Measurements from ENCODE around the gene INPP5D. TPM values are rescaled to one million over a fixed set of nuclear protein-coding genes. Genes with fewer than 3 reads are reported as not detected.

Gene INPP5D
- total RNA-seq, 4 donors from 2014 or later, result 8.0 to 12.5 (median 11.9) TPM

GRCh38 chr2:233217892-233218377 lies 157.8 kb downstream of the INPP5D start:
- Histone ChIP-seq H3K9me3 (no peaks in the 10 kb centered on the region), H3K4me1 (no peaks in the 10 kb centered on the region), H3K27ac (replicated peaks in 1 of 4) (no peak overlapping the region), H3K4me3 (no peak overlapping the region), H3K27me3 (no peaks in the 10 kb centered on the region), H3K36me3 (no peaks in the 10 kb centered on the region)
- no peak for TF ChIP-seq EP300 (IDR thresholded peaks at IDR 0.05)
- intact Hi-C loops (cut with DNase I), result no loop called here
- 80% methylated on average over 8 of the region's 8 CpGs for whole genome bisulfite sequencing
- DNase-seq (ENCODE audit: extremely low spot score), result no peak

DNA sequence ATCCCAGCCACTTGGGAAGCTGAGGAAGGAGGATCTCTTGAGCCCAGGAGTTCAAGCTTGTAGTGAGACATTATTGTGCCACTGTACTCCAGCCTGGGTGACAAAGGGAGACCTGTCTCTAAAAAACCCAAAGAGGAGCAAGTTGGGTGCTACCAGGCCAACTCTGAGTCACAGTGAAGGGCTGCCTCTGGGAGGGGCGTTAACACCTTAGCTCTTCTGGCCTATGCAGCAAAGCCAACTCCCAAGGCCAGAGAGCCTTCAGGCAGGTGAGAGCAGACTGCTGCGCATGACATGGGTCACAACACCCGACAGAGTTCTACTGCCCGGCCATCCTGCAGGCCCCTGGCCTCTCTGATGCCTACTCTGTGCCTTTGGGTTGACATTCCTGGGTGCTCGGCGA lies 158.7 kb downstream of the INPP5D start:
- no peak overlapping the region for H3K4me3 ChIP-seq
- no peaks in the 10 kb centered on the region for H3K27me3 ChIP-seq
- H3K27ac ChIP-seq (replicated peaks in 1 of 4), result no peak overlapping the region
- WGBS, result 98% methylated on average over 3 of the region's 6 CpGs
- no peaks in the 10 kb centered on the region for H3K9me3 ChIP-seq
- intact Hi-C loops (cut with DNase I), result no loop called here
- DNase-seq (ENCODE audit: extremely low spot score), result no peak
- H3K4me1 ChIP-seq, result no peaks in the 10 kb centered on the region
- TF ChIP-seq, protein P1, sequence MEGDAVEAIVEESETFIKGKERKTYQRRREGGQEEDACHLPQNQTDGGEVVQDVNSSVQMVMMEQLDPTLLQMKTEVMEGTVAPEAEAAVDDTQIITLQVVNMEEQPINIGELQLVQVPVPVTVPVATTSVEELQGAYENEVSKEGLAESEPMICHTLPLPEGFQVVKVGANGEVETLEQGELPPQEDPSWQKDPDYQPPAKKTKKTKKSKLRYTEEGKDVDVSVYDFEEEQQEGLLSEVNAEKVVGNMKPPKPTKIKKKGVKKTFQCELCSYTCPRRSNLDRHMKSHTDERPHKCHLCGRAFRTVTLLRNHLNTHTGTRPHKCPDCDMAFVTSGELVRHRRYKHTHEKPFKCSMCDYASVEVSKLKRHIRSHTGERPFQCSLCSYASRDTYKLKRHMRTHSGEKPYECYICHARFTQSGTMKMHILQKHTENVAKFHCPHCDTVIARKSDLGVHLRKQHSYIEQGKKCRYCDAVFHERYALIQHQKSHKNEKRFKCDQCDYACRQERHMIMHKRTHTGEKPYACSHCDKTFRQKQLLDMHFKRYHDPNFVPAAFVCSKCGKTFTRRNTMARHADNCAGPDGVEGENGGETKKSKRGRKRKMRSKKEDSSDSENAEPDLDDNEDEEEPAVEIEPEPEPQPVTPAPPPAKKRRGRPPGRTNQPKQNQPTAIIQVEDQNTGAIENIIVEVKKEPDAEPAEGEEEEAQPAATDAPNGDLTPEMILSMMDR (IDR thresholded peaks at IDR 0.05), result no peak
- no peak for TF ChIP-seq EP300 (IDR thresholded peaks at IDR 0.05)
- TF ChIP-seq POLR2A (IDR thresholded peaks at IDR 0.05; ENCODE audit: low read depth), result no peak
- TF ChIP-seq POLR2AphosphoS5 (IDR thresholded peaks at IDR 0.05), result no peak
- no peaks in the 10 kb centered on the region for H3K36me3 ChIP-seq

DNA sequence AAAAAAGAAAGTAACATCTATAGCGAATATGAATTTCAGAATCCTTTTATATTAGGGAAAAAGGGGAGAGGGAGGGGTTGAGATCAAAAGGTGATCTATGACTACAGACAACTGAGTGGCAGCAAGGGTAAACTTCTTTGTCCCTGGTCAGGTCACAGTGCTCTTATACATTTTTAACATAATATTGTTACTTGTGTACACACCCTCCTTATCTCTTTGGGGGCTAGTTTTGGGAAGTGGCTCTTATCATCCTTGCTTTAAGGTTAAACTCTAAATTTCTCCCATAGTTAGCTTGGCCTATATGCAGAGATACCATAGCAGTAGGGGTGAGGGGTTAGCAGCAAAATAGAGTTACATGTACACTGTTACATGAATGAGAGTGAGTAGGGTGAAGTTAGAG lies 159.7 kb downstream of the INPP5D start:
- Histone ChIP-seq H3K4me3 (no peak overlapping the region), H3K27ac (replicated peaks in 1 of 4) (no peak overlapping the region), H3K4me1 (no peaks in the 10 kb centered on the region), H3K9me3 (no peaks in the 10 kb centered on the region), H3K27me3 (peaks cover 0 to 3% (median 0%) of the 10 kb centered on the region in 4 donors), H3K36me3 (no peaks in the 10 kb centered on the region)
- no peak for TF ChIP-seq POLR2A (IDR thresholded peaks at IDR 0.05; ENCODE audit: low read depth)
- TF ChIP-seq, protein P1 (IDR thresholded peaks at IDR 0.05), result no peak
- TF ChIP-seq EP300 (IDR thresholded peaks at IDR 0.05), result no peak
- TF ChIP-seq POLR2AphosphoS5 (IDR thresholded peaks at IDR 0.05), result no peak
- DNase-seq (ENCODE audit: extremely low spot score), result no peak
- 96% methylated on average over 1 of the region's 1 CpG for WGBS
- intact Hi-C loops (cut with DNase I), result no loop called here

- intact Hi-C loops (cut with DNase I), result no loop called here
- peaks cover 0 to 3% (median 0%) of the 10 kb centered on the region in 4 donors for H3K27me3 ChIP-seq
- no peak overlapping the region for H3K4me3 ChIP-seq
- 50% methylated on average over 2 of the region's 2 CpGs for WGBS
- no peaks in the 10 kb centered on the region for H3K9me3 ChIP-seq
- no peak overlapping the region for H3K27ac ChIP-seq (replicated peaks in 1 of 4)
- TF ChIP-seq, protein P1 (IDR thresholded peaks at IDR 0.05), result no peak
- no peak for TF ChIP-seq POLR2A (IDR thresholded peaks at IDR 0.05; ENCODE audit: low read depth)
- TF ChIP-seq POLR2AphosphoS5 (IDR thresholded peaks at IDR 0.05), result no peak
- no peak for TF ChIP-seq EP300 (IDR thresholded peaks at IDR 0.05)
- no peaks in the 10 kb centered on the region for H3K4me1 ChIP-seq
- no peaks in the 10 kb centered on the region for H3K36me3 ChIP-seq
- no peak for DNase-seq (ENCODE audit: extremely low spot score)
Observed at GRCh38 chr2:233221378-233222063, 161.4 kb downstream of the INPP5D start.

GRCh38 chr2:233223059-233223894 lies 163.1 kb downstream of the INPP5D start:
- no peaks in the 10 kb centered on the region for H3K36me3 ChIP-seq
- no peak overlapping the region for H3K27ac ChIP-seq (replicated peaks in 1 of 4)
- no peaks in the 10 kb centered on the region for H3K9me3 ChIP-seq
- intact Hi-C loops (cut with DNase I), result no loop called here
- no peaks in the 10 kb centered on the region for H3K4me1 ChIP-seq
- no peak for TF ChIP-seq POLR2A (IDR thresholded peaks at IDR 0.05; ENCODE audit: low read depth)
- TF ChIP-seq, protein P1 (IDR thresholded peaks at IDR 0.05), result no peak
- TF ChIP-seq EP300 (IDR thresholded peaks at IDR 0.05), result no peak
- no peak for TF ChIP-seq POLR2AphosphoS5 (IDR thresholded peaks at IDR 0.05)
- H3K4me3 ChIP-seq, result no peak overlapping the region
- DNase-seq (ENCODE audit: extremely low spot score), result no peak
- WGBS, result 83% methylated on average over 14 of the region's 14 CpGs
- peaks cover 0 to 10% (median 0%) of the 10 kb centered on the region in 4 donors for H3K27me3 ChIP-seq
